Cardiac septum (tissue), 1 donor: ENCODE data around the gene HSPA4. TPM values are rescaled to one million over a fixed set of nuclear protein-coding genes. Genes with fewer than 3 reads are reported as not detected.

Source experiments
- DNase-seq: peaks from one replicate; pipeline ENCODE4 v3.0.0-alpha.2; 2020; ENCODE audit warnings: low spot score
- intact Hi-C: fragments of 100-400 bp; cut with DNase I; formaldehyde crosslinking; loops from one replicate; pipeline ENCODE4 v1.14.0; 2022
- total RNA-seq: library from RNA; stranded (reverse); fragmentation: NEBNext Ultra II Directional; extraction: Animal tissue kit (Norgen Biotek cat#: 25700); gene quantifications from one replicate; pipeline ENCODE4 v1.2.1, GENCODE V29; 2021
- donor health status: DM: no; HTN: no; CAD: no.

Gene HSPA4
- total RNA-seq, 1 donor from 2014 or later, result 142 TPM

DNA sequence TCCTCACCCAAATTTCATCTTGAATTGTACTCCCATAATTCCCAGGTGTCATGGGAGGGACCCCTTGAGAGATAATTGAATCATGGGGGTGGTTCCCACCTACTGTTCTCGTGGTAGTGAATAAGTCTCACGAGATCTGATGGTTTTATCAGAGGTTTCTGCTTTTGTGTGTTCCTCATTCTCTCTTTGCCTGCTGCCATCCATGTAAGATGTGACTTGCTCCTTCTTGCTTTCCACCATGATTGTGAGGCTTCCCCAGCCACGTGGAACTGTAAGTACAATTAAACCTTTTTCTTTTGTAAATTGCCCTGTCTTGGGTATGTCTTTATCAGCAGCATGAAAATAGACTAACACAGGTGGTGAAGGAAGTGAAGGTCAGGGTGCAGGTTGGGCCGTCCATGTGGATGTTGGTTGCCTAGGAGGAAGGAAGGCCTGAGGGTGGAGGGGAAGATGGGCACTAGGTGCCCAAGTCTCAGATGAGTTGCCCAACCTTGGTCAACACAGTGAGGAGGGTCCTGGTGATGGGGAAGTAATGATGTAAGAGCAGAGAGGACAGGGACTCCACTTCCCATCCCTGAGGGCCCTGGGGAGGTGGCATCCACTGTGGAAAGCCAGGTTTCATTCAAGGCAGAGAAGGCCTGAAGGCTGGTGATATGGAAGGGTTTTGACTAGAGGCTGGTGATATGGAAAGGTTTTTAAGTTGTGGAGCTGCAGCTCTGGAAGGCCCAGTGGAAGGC lies 92.6 kb downstream of the HSPA4 start:
- intact Hi-C loops, result no loop called here
- no peak for DNase-seq

DNA sequence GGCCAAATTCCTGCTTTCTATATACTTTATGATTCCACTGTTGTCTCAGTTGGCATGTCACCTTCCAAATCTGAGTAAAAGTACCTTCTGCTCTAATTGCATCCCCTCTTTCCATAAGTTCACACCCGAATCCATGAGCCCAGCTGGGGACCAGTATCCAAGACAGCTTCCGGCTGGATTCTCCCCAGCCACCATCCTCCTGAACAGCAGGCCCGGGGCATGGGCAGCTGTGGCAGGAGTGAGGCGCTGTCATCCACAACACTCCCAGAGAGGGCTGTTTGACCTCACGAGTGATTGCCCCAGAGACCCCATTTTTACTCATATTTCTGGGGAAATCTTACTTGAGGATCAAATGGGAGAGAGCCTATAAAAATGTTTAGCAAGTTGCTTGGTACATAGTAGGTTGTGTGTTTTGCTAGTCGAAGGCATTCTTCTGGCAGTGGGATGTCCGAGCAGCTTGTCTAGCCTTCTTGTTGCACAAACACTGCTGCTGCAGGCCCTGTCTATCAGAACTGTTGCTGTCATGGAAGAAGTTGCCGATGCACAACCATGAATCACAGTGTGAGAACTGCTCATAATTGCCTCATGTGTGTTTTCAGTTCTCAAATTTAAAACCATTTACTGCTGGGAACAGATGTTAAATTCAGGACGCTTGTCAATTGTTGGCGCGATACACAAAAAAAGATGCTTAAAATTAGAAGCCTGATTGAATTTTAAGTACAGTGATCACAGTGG lies 93.8 kb downstream of the HSPA4 start:
- DNase-seq, result no peak
- intact Hi-C loops, result no loop called here

DNA sequence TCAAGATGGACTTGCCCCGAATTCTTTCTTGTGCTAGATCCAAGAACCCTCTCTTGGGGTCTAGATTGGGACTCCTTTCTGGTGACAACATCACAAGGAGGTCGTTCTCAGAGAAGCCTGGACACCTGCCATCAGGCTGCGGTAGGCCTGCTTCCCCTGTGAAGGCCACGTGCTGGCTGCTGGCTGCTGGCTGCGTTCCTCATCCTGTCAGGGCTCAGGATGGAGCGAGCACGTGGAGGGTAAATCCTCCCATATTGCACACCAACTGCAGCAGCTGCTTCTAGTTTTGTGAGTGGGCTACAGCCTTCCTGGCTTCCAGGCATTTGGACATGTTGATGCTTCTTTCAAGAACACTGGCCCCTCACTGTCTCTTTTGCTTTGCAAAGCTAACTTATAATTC lies 95.6 kb downstream of the HSPA4 start:
- no peak for DNase-seq
- intact Hi-C loops, result no loop called here

DNA sequence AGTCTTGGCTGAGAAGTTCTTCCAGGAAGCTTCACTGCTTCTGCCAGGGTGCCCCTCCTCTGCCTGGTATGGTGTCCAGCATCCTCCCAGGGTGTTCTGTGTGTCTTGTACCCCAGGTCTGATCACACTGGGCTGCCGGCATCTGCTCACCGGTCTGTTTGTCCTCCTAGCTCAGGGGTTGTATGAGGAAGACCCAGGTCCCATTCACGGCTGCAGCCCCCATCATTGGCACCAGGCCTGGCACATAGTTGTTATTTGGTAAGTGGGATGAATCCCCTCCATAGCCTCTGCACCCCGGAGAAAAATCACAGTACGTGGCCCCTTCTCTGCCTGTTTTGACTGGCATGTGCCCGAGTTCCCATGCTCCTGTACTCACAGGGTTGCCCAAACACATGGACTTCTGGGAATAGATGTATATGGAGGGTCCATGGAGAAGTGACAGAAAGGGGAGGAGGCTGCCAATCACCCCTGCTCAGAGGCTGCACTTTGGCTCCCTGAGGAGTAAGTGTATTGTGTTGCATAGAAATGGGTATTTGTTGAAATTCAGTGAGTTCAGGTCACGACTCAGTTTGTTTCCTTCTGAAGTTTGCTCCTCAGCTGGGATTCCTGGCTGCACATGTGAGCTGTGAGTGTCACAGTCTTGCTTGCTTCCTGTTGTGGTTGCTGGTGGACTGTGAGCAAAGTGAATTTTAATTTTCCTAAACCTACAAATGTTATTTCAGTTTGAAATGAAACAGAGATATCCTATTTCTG lies 96.2 kb downstream of the HSPA4 start:
- no peak for DNase-seq
- intact Hi-C loops, result no loop called here

GRCh38 chr5:133149345-133149744 lies 97.5 kb downstream of the HSPA4 start:
- DNase-seq, result no peak
- intact Hi-C loops, result no loop called here

DNA sequence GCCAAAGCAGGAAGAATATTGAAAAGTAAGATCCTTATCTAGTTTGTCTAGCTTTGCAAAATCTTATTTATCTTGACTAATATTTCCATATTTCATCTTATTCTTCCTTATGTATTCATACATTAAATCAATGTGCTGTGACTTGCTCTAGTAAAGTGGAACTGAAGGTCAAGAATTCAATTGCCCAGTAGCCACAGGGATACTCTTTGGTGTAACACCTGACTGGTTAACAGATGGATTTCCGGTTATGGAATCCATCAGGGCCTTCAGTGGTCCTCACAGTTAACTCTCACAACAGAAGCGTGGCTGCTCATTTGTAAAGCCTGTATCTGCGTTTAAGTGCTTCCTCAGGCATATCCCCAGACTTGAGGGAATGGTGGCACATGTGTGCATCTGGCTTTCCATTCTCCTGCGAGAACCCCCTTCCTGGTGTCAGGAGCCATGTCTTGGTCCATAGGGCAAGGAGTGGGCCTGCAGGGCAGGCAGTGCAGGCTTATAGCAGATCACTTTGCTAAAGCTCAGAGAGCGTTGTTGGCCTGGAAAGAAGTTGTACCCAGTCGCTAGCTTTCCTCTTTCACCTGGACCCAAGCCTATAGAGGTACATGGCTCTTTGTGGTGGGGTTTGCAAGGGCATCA lies 99.2 kb downstream of the HSPA4 start:
- no peak for DNase-seq
- intact Hi-C loops, result no loop called here

GRCh38 chr5:133154274-133155075 lies 102.7 kb downstream of the HSPA4 start:
- DNase-seq, result no peak
- intact Hi-C loops, result no loop called here

GRCh38 chr5:133155326-133155969 lies 103.6 kb downstream of the HSPA4 start:
- intact Hi-C loops, result no loop called here
- no peak for DNase-seq

Other genes with a start within 250 kb of the HSPA4 start
- gene SOWAHA, start 238.7 kb upstream of the HSPA4 start, total RNA-seq, result 0.08 TPM
- 4.7 TPM for gene SHROOM1, start 221.4 kb upstream of the HSPA4 start, total RNA-seq
- 0.43 TPM for gene GDF9, start 185.5 kb upstream of the HSPA4 start, total RNA-seq
- 1,426 TPM for gene UQCRQ, start 185.4 kb upstream of the HSPA4 start, total RNA-seq
- 2.2 TPM for gene LEAP2, start 178.3 kb upstream of the HSPA4 start, total RNA-seq
- gene AFF4, start 88.4 kb upstream of the HSPA4 start, total RNA-seq, result 59.1 TPM
- gene ZCCHC10, start 25.5 kb upstream of the HSPA4 start, total RNA-seq, result 19.9 TPM